ENCODE data around the gene MAN2B1.
"Not testable (repeated sequence)": the region's sequence is repeated elsewhere in the genome, so short reads cannot be mapped to it uniquely, and the experiment has no call there.

DNA sequence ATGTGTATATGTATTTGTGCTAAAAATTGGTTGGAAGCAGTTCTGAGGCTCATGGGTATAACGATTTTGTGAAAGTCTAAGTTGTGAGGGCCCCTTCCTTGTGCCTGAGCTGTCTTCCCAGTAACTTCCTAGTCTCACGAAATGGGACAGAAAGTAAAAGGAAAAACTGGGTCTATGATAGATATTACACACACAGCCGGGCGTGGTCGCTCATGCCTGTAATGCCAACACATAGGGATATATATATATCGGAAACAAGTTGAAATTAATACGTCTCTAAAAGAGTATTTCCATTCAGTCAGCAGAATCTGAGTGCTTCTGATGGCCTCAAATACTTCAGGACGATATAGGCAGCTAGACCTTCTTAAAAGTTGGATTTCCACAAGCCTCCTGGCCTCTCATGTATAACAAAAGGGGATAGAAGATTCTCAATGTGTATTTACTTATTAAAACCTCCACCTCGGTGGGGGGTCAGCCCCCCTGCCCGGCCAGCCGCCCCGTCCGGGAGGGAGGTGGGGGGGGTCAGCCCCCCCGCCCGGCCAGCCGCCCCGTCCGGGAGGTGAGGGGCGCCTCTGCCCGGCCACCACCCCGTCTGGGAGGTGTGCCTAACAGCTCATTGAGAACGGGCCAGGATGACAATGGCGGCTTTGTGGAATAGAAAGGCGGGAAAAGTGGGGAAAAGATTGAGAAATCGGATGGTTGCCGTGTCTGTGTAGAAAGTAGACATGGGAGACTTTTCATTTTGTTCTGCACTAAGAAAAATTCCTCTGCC is 45.1 kb downstream of the MAN2B1 start:
- TF ChIP-seq, protein P1, sequence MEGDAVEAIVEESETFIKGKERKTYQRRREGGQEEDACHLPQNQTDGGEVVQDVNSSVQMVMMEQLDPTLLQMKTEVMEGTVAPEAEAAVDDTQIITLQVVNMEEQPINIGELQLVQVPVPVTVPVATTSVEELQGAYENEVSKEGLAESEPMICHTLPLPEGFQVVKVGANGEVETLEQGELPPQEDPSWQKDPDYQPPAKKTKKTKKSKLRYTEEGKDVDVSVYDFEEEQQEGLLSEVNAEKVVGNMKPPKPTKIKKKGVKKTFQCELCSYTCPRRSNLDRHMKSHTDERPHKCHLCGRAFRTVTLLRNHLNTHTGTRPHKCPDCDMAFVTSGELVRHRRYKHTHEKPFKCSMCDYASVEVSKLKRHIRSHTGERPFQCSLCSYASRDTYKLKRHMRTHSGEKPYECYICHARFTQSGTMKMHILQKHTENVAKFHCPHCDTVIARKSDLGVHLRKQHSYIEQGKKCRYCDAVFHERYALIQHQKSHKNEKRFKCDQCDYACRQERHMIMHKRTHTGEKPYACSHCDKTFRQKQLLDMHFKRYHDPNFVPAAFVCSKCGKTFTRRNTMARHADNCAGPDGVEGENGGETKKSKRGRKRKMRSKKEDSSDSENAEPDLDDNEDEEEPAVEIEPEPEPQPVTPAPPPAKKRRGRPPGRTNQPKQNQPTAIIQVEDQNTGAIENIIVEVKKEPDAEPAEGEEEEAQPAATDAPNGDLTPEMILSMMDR (IDR thresholded peaks at IDR 0.05): not testable (repeated sequence)
- TF ChIP-seq EZH2 (IDR thresholded peaks at IDR 0.05): not testable (repeated sequence)
